Amygdala (tissue), 56 donors: ENCODE data around the gene CYB5B.

Source experiments
- DNase-seq, 56 donors: peaks; one replicate each; lab custom pipeline; 2025; lab: John Stamatoyannopoulos, UW

Gene CYB5B

DNA sequence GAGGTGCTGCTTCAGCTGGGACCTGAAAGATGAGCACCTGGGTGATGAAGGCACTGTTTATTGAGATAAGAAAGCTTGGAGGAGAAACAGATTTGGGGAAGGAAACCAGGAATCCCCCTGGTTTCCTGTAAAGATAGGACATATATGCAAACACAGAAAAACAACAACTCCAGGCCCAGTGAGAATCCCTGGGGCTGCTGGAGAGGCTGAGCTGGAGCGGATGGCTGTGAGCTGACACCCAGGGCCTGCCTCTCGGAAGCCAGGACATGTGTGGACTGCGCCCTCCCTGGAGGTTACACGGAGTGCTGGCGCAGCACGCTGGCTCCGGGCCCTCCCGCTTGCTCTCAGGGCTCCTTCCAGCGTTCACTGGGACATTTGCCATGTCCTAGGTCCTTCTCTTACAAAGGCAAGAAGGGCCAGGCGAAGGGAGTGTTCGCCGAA is 57.5 kb downstream of the CYB5B start:
- peak in 48 of 56 donors; percentile 8 to 81 (median 54) for DNase-seq

DNA sequence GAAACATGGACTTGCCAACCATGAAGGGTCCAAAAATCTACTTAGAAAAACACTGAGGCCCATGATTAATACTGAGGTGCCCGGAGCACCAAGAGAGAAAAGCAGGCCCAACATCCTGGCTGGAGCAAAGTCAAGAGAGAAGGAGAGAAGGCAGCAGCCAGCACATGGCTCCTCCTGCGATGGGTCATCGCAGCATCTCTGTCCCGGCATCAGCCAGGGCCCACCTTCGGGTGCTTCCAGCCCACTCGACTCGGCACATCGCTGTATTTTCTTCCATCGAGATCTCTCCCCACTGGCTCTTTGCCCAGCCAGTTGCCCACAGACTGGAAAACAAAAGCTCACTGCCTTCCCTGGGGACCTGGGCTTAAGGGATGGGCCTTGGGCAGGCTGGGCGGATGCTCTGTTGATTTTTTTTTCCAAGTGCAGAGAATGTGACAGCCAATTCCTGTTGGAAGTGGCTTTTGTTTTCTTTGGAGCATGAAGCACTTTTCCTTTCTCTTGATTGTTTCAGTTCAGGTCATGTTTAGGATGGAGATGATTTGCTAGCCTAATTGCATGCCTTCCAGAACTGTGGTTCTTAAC is 58.1 kb downstream of the CYB5B start:
- DNase-seq = peak in 12 of 56 donors; percentile 21 to 58 (median 42)

DNA sequence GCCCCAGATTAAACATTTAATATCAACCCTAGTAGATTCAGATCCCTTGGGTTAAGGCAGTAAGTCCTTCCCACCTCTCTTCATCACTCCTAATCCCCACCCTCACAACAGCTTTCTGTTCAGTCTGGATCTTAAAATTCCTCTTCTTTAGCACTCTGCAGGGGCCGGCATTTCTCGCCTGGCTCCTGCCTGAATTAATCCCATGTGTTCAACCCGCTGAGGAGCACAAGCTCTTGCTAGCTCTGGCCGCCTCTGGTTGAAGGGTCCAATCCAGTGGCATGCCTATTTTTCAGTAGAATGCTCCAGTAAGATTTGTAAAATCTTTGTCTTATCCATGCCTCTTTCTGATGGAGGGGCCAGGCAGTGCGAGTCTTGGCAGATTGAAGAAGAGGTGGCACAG is 59.2 kb downstream of the CYB5B start:
- no peak for DNase-seq

DNA sequence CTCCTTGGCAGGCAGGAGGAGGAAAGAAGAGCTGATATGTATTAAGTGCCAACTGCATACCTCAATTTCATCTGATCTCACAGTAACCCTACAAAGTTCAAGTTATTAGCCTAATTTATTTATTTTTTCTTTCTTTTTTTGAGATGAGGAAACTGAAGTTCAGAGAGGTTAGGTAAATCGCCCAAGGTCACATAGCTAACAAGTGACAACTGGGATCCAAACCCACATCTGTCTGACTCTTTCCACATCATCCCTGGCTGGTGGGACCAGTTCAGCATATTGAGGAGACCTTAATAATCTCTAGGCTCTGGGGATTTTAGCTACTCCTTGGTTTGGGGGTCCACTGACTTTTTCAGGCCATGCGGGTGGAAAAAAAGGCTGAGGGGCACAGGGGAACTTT is 60.9 kb downstream of the CYB5B start:
- DNase-seq = no peak

DNA sequence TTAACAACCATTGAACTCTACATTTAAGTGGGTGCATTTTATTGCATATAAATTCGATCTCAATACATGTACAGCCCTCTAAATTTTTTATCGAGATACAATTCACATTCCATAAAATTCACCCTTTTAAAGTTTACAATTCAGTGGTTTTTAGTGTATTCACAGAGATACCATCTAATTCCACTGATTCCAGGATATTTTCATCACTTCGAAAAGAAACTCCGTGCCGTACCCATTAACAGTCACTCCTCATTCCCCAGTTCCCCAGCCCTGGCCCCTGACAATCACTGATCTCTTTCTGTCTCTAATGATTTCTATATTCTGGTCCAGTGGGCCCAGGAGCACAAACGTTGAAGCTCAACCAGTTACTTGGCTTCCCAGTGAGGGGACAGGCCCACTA is 61.4 kb downstream of the CYB5B start:
- DNase-seq = no peak

DNA sequence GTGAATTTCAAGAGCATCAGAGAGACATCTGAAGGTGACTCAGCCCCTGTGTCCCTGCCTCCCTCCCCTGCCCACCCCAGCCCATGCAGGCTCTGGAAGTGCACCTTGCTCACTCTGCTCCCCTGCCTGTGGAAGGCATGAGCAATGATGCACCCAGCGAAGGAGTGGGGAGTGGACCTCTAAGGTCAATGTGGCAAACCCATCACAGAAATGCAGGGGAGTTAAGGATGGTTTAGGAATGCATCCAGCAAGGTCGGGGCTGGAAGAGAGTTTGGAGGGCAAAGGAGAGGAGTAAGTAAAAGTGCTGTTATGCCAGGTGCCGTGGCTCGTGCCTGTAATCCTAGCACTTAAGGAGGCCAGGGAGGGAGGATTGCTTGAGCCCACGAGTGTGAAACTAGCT is 61.9 kb downstream of the CYB5B start:
- no peak for DNase-seq

DNA sequence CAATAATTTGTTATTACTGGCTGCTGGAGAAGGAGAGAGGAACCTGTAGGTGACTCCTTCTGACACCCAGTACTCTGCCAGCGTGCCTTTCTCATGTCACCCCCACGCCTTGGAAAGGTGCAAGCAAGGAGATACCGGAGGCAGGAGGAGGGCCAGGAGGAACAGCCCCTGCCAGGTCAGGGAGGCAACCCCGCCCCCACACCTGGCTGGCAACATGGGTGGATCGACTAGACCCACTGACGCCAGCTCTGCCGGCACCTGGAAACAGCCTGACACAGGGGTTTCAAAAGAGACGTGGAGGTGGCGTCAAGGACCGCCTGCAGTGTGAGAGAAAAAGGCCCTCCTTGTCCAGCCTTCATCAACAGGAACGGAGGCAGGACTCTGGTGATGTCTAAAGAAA is 62.3 kb downstream of the CYB5B start:
- DNase-seq = no peak

DNA sequence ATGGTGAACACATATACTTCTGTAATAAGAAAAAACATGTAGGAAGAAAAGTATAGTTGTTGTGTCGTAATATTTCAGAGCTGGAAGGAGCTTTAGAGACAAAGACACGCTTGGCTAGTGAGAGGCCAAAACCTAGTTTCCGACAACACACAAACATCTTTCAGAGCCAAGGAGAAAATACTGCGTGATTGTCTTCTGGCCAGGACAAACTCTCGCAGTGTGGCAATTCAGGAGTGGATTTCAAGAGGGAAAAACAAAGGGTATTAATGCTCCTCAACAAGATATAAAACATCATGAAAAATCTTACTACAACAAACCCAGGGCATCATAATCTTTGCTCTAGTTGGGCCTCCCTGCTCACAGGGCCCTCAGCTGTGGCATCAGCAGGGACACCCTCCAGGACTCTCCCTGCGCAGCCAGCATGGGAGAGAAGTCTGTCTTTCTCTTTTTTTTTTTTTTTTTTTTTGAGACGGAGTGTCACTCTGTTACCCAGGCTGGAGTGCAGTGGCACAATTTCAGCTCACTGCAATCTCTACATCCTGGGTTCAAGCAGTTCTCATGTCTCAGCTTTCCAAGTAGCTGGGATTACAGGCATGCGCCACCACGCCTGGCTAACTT is 66.4 kb downstream of the CYB5B start:
- DNase-seq = peak in 7 of 56 donors; percentile 2 to 38 (median 8)

DNA sequence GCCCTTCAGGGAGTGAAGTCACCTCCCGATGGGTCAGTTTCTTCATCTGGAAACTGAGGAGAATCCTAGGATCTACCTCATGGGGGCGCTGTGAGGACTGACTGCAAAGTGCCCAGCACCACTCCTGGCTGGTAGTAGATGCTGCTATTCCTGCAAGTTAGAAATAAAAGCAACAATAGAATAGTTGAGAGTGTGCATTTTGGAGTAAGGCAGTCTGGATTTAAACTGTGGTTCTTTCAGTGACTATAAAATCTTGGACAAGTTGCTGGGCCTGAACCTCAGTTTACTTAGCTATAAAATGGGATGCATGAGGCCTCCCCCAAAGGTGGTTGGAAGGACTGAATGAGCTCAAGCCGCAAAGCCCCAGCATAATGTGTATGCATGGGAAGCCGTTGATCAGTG is 70.6 kb downstream of the CYB5B start:
- no peak for DNase-seq

DNA sequence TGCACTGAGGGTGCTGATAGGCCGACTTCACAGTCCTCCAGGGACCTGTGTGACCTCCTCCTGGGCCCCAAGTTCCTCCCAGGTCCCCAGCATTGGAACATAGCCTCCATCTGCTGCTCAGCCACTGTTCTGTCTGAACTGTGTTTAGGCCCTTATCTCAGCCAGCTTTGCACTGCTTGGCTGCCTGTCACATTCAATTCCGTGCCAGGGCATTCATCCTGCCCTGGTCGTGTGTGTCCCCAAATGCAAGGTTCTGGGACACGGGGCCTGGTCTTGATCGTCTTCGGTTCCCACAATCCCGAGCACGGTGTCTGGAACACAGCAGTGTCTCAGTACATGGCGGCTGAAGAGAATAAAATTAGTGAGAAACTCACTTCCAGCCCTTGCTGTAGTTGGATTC is 71.4 kb downstream of the CYB5B start:
- no peak for DNase-seq

DNA sequence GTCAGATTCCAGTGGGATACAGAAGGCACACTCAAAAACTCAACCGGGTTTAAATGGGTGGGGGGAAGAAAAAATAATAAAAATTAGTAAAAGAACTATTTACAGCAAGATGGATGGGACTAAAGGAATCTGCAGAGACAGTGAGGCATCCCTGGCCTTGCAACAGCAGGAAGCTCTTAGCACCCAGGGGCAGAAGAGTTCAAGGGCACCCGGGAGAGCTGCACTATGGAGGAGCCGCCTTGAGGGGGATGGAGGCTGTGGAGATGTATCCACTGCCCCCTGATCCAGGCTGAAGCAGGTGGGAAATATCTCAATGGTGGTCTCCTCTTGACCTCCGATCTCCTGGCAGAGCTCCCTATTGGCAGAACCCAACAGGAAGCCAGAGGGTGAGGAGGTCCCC is 72.0 kb downstream of the CYB5B start:
- no peak for DNase-seq

DNA sequence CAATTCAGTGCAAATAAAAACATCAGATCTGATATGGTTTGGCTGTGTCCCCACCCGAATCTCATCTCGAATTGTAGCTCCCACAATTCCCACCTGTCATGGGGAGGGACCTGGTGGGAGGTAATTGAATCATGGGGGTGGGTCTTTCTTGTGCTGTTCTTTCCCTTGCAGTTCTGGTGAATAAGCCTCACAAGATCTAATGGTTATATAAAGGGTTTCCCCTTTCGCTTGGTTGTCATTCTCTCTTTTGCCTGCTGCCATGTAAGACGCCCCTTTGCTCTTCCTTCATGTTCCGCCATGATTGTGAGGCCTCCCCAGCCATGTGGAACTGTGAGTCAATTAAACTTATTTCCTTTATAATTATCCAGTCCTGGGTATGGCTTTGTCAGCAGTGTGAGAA is 72.5 kb downstream of the CYB5B start:
- no peak for DNase-seq

DNA sequence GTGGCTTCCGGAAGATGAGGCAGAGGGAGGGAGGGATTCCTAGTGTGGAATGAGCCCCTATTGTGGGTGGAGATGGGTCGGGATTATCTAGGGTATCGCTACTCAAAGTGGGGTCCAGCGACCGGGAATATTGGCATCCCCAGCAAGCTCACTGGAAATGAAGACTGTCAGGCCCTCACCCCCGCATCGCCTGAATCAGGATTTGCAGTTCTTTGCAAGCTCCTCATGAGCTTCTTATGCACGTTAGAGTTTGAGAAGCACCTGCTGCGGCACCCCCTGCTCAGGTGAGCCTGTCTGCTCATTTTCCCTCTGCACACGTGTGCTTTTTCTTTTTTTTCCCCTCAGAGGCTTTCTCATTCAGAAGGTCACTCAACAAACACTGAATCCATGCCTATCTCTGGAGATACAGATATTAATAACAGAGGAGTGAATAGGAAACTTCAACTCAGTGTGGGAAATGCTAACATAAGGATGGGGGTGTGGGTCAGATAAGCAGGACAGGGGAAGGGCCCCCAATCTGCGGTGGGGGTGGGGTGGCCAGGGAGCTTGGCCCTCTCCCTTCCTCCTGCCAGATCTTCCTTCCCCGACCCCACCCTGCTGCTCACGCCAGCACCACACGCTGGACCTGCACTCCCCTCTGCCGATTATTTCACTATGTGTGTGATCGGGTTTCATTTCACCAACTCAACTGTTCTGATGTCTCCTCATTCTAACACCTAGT is 73.6 kb downstream of the CYB5B start:
- DNase-seq = no peak

DNA sequence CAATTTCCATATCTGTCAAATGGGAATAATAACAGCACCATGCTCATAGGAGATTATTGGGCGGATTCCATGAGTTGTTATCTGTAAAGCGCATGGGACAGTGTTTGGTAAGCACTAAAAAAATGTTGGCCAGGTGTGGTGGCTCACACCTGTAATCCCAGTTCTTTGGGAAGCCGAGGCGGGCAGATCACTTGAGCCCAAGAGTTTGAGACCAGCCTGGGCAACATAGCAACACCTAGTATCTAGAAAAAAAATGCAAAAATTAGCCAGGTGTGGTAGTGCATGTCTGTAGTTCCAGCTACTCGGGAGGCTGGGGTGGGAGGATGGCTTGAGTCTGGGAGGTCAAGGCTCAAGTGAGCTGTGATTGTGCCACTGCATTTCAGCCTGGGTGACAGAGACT is 74.5 kb downstream of the CYB5B start:
- DNase-seq = no peak

DNA sequence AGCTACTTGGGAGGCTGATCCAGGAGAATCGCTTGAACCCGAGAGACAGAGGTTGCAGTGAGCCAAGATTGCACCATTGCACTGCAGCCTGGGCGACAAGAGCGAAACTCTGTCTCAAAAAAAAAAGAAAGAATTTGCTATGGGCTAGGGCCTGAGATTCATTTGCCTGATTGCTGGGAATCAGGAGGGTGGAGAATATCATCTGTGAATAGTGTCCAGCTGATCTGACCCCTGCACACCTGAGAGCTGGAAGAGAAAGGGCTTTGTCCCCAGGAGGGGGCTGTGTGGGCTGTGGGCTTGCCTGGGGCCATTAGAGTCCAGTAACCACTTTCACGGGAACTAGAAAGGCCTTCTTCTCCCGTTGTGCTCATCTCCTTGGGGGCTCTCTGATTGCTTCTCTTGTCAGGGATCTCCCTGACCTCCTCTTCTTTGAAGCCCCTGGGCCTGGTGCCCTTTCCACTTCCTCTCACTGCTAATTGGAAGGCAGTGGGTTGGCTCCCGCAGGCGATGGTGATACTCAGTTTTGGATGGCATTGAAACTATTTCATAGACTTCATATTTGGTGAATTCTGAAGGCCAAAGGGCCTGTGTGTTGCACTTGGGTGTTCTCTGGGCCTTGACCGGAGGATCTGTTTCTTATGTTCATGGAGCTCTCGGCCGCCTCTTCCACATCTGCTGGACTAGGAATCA is 75.3 kb downstream of the CYB5B start:
- no peak for DNase-seq

DNA sequence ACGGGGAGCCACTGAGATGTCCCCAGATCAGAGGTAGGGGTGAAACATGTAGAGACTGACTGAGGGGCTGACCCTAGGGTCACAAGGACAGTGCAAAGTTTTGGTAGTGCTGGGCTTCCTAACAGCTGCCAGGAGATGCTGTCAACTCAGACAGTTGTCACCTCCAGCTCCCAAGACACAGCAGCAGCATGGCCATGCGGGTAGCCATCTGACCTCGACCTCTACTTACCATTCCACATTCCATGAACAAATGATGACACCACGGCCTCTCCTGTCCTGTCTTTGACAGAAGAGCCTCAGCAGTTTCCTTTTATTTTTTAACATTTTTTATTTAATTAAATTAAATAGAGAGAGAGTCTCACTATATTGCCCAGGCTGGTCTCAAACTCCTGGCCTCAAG is 76.1 kb downstream of the CYB5B start:
- no peak for DNase-seq

DNA sequence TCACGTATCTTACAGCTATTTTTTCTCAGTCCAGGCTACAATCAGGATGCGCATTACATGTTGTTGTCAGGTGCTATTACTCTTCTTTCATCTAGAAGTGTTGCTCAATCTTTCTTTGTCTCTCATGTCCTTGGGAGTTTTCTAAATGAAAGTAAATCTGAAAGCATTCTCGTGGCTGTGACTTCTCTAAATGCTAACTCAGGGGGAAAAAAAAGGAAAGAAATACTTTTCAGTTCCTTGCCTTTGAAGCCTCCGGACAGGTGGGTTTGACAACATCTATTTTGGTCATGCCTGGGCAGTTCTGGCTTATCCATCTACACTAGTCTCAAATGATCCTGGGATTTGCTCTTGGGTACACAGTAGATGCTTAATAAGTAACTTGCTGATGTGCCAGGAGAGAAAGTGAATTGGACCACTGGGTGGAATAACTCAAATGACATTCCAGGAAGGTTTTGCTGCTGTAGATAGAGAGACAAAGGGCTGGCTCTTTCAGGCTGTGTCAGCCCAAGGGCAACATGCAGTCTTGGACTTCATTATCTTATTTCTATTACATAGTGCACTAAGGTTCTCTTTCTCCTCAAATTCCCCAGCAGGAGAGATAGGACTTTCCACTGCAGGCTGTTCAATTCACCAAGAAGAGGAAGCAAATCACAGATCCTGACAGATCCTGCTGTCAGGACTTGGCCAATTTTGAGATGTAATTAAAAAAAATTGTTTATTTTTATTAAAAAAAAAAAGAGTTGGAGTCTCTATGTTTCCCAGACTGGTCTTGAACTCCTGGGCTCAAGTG is 77.7 kb downstream of the CYB5B start:
- no peak for DNase-seq

DNA sequence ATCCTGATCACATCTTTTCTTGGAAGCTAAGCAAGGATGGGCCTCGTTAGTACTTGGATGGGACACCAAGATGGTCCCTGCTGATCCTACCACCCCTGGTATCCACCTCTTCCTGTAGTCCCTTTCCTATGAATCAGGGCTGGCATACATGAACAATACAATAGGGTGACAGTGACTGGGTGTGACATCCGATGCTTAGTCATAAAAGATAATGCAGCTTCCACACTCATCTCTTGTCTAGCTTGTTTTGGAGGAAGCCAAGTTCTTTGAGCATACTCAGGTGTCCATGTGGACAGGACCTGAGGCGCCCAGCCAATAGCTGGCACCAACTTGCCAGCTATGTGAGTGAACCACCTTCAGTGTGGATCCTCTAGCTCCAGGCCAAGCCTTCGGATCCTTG is 78.8 kb downstream of the CYB5B start:
- no peak for DNase-seq

DNA sequence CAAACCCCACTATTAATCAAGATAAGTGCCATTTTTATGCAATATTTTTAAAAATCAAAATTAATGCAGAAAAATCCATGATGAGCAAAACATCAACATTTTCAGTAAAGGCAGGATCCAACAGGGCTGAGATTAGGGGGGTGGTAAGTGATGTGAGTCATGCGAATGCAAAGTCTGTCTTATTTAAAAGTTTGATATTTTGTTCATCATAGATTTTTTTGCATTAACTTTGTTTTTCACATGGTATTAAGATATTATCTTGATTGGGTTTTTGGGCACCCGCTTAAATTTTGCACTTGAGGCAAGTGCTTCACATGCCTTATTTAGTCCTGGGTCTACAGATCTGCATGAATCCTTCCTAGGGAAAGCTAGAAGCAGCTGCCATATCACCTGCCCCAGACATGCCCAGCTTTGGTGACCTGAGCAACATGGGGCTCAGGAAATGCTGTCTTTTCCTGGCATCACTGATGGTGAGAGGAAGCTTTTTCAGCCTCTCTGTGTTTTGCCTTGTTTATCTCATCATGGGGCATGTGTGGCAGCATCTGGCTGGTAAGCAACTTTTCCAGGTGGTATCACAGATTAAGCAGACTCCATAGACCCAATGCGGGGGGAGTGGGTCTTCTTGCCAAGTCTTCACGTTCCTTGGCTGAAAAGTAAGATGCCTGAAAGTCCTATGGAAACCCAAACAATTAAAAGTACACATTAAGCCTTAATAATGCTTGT is 83.8 kb downstream of the CYB5B start:
- no peak for DNase-seq

DNA sequence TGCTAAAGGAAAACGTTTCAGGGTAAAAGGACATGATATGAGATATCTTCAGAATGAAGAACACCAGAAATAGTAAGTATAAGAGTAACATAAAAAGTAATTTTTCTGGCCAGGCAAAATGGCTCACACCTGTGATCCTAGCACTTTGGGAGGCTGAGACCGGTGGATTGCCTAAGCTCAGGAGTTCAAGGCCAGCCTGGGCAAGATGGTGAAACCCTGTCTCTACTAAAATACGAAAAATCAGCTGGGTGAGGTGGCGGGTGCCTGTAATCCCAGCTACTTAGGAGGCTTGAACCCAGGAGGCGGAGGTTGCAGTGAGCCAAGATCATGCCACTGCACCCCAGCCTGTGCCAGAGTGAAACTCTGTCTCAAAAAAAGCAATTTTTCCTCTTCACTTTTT is 84.7 kb downstream of the CYB5B start:
- DNase-seq = no peak
